Measurements from ENCODE around the gene MYLK4. TPM values are rescaled to one million over a fixed set of nuclear protein-coding genes. Genes with fewer than 3 reads are reported as not detected.

Gene MYLK4
- total and polyA plus RNA-seq, 2 of the 13 experiments (the other 11 are each of a cell fraction or from before 2014, with no cell fraction given) = 0.26 to 0.29 TPM

- TF ChIP-seq ZBTB40 (IDR thresholded peaks at IDR 0.05) (no peak), ZBTB40 (CRISPR knock-in tag; IDR thresholded peaks at IDR 0.05) (no peak), ZNF318 (CRISPR knock-in tag; IDR thresholded peaks at IDR 0.05) (no peak), RARG (CRISPR knock-in tag; IDR thresholded peaks at IDR 0.05; ENCODE audit: low read depth) (no peak), GABPB1 (CRISPR knock-in tag; IDR thresholded peaks at IDR 0.05) (no peak)
Measured at GRCh38 chr6:2773449-2773848, 22.7 kb upstream of the MYLK4 start (continued).

Data from HepG2 (cell line).